Body of pancreas (tissue), 4 donors: ENCODE results near the gene ATG4A. TPM values are rescaled to one million over a fixed set of nuclear protein-coding genes. Genes with fewer than 3 reads are reported as not detected.
A peak's percentile ranks its signal among the peaks of the same experiment; 100 is the strongest.

Experiments used
- ATAC-seq: fragments of 150-250 bp; one replicate; pipeline ENCODE4 v1.9.1; 2016
- DNase-seq, 4 donors: peaks; one replicate each; pipeline ENCODE4 v3.0.0-alpha.2; 2019
- H3K27ac ChIP-seq, 4 donors: fragments of 200-600 bp; sonication (generic); 1 replicate in 3 of 4; 2 replicates in 1 of 4; pipeline versions ENCODE4 v1.5.1 to v1.6.1; 2016 to 2019; ENCODE audit warnings: mild to moderate bottlenecking in 1 of 4, mixed read lengths in 1 of 4, moderate library complexity in 1 of 4
- H3K27me3 ChIP-seq, 2 donors: fragments of 200-600 bp; sonication (generic); one replicate each; pipeline ENCODE4 v1.6.0; 2016; ENCODE audit warnings: mild to moderate bottlenecking in 1 of 2
- H3K36me3 ChIP-seq, 2 donors: fragments of 200-600 bp; sonication (generic); replicated peaks in 1 of 2; 2 replicates each; pipeline ENCODE4 v1.5.1; 2016; ENCODE audit warnings: low read depth in 2 of 2; ENCODE audit not compliant: insufficient read depth in 1 of 2
- H3K4me1 ChIP-seq: fragments of 200-600 bp; sonication (generic); one replicate; pipeline ENCODE4 v1.6.0; 2016
- H3K4me3 ChIP-seq, 2 donors: fragments of 200-600 bp; sonication (generic); 1 replicate in 1 of 2; 2 replicates in 1 of 2; pipeline ENCODE4 v1.5.1; 2016 to 2019
- H3K9me3 ChIP-seq, 3 donors: fragments of 200-600 bp; sonication (generic); 1 replicate in 2 of 3; 2 replicates in 1 of 3; pipeline ENCODE4 v1.5.1; 2016
- POLR2A ChIP-seq, 3 donors: fragments of 450-650 bp; IDR thresholded peaks; one replicate each; pipeline ENCODE4 v1.6.1; 2016; ENCODE audit warnings: antibody characterized with exemption in 3 of 3, mild to moderate bottlenecking in 2 of 3
- WGBS, 2 donors: methylation state at CpG; one replicate each; pipeline ENCODE4 v1.1.5; 2017; 5-methylcytosine and 5-hydroxymethylcytosine counted together
- intact Hi-C: fragments of 100-400 bp; cut with DNase I; formaldehyde crosslinking; loops from one replicate; pipeline ENCODE4 v1.15.1; 2023
- total RNA-seq, 2 donors: library from RNA; depleted of rRNA; stranded (reverse); fragments of >200 nt; gene quantifications; one replicate each; pipeline ENCODE4 v1.1.0, GENCODE V29; 2016
- TF ChIP-seq, protein P1 (sequence below), 7 experiments: fragments of 450-650 bp in 4 of 7; fragments of 200-600 bp in 3 of 7; sonication (generic) in 3 of 7; IDR thresholded peaks; one replicate each; pipeline ENCODE4 v1.5.1; 2016 to 2019; ENCODE audit warnings: antibody characterized with exemption in 7 of 7

The ATG4A gene, protein sequence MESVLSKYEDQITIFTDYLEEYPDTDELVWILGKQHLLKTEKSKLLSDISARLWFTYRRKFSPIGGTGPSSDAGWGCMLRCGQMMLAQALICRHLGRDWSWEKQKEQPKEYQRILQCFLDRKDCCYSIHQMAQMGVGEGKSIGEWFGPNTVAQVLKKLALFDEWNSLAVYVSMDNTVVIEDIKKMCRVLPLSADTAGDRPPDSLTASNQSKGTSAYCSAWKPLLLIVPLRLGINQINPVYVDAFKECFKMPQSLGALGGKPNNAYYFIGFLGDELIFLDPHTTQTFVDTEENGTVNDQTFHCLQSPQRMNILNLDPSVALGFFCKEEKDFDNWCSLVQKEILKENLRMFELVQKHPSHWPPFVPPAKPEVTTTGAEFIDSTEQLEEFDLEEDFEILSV
- 10 to 100 TPM; 11.2 to 31.6 TPM for total RNA-seq

- peak; percentile 93 to 96 (median 94) for DNase-seq
- intact Hi-C loops, result no loop called here
- ATAC-seq, result peak; percentile 98
- no peaks in the 10 kb centered on the region for H3K4me1 ChIP-seq
- peak; percentile 28 to 82 (median 80) for TF ChIP-seq POLR2A (IDR thresholded peaks at IDR 0.05)
- TF ChIP-seq, protein P1, sequence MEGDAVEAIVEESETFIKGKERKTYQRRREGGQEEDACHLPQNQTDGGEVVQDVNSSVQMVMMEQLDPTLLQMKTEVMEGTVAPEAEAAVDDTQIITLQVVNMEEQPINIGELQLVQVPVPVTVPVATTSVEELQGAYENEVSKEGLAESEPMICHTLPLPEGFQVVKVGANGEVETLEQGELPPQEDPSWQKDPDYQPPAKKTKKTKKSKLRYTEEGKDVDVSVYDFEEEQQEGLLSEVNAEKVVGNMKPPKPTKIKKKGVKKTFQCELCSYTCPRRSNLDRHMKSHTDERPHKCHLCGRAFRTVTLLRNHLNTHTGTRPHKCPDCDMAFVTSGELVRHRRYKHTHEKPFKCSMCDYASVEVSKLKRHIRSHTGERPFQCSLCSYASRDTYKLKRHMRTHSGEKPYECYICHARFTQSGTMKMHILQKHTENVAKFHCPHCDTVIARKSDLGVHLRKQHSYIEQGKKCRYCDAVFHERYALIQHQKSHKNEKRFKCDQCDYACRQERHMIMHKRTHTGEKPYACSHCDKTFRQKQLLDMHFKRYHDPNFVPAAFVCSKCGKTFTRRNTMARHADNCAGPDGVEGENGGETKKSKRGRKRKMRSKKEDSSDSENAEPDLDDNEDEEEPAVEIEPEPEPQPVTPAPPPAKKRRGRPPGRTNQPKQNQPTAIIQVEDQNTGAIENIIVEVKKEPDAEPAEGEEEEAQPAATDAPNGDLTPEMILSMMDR (IDR thresholded peaks at IDR 0.05), result peak in 2 of 7 experiments; percentile 11 to 25
- peak within 1 kb of the TSS; percentile 72 to 89 (median 78) for H3K27ac ChIP-seq
- H3K36me3 ChIP-seq, result no peaks in the 10 kb centered on the region
- 0% methylated on average over 37 of the region's 47 CpGs; no CpG with 5 or more reads in 1 of the 2 donors for WGBS, 2 donors
- no peaks in the 10 kb centered on the region for H3K9me3 ChIP-seq
- H3K4me3 ChIP-seq, result peak within 1 kb of the TSS; percentile 43 to 48
- no peaks in the 10 kb centered on the region for H3K27me3 ChIP-seq
Measured at GRCh38 chrX:108091264-108091877, at the start of gene ATG4A, which contains the start of gene PSMD10. Gene ATG4A (plus strand): TSS chrX:108091778. CDS start chrX:108091827, 49 bp downstream. Gene PSMD10 (minus strand): TSS chrX:108091542. CDS start chrX:108091520, 22 bp downstream.

DNA sequence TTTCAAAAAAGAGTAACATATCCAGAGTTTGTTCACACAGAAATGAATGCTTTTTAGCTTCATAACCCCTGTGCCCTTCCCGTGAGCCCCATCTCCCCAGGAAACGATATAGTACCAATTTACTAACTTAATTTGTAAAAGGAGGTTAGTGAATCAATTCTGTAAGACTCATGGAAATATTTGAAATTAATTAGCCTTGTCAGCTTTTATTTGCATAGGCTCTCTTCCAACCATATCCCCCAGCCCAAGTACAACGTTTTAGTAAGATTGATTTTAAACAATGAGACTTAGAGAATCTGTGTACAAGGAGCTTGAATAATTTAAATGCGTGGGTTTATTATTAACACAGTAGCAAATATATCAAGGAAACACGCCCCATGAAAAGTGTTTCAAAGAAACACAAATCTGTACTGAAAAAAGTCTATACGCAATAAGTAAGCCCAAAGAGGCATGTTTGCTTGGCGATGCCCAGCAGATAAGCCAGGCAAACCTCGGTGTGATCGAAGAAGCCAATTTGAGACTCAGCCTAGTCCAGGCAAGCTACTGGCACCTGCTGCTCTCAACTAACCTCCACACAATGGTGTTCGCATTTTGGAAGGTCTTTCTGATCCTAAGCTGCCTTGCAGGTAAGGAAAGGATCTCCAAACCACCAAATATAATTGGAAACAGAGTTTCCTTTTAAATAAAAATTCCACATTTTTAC is 46.9 kb upstream of the ATG4A start, which contains the start of gene VSIG1:
Gene VSIG1 (plus strand): TSS at position 512 of the 703 bp plus-strand sequence. CDS start 66 bp downstream, at position 578.
- ATAC-seq, result no peak
- TF ChIP-seq, protein P1 (IDR thresholded peaks at IDR 0.05), result no peak
- TF ChIP-seq POLR2A (IDR thresholded peaks at IDR 0.05), result no peak
- no peak within 1 kb of the TSS for H3K4me3 ChIP-seq

GRCh38 chrX:108049649-108050048 is 41.9 kb upstream of the ATG4A start:
- H3K27ac ChIP-seq, result no peak overlapping the region
- no peaks in the 10 kb centered on the region for H3K27me3 ChIP-seq
- intact Hi-C loops, result no loop called here
- H3K36me3 ChIP-seq, result no peaks in the 10 kb centered on the region
- WGBS, 2 donors, result 8 to 10% methylated on average over 1 of the region's 1 CpG
- TF ChIP-seq, protein P1 (IDR thresholded peaks at IDR 0.05), result no peak
- TF ChIP-seq POLR2A (IDR thresholded peaks at IDR 0.05), result no peak
- no peak for DNase-seq
- ATAC-seq, result no peak
- peaks cover 4% of the 10 kb centered on the region for H3K4me1 ChIP-seq
- H3K9me3 ChIP-seq, result no peaks in the 10 kb centered on the region
- H3K4me3 ChIP-seq, result no peak overlapping the region

More for the DNA sequence above, 46.9 kb upstream of the ATG4A start, which contains the start of gene VSIG1:
- Histone ChIP-seq H3K27ac (no peak within 1 kb of the TSS), H3K36me3 (no peaks in the 10 kb centered on the region), H3K4me1 (peaks cover 4% of the 10 kb centered on the region), H3K9me3 (no peaks in the 10 kb centered on the region), H3K27me3 (no peaks in the 10 kb centered on the region)
- WGBS, 2 donors, result 17 to 34% methylated on average over 10 of the region's 10 CpGs
- intact Hi-C loops, result no loop called here
- DNase-seq, result peak in 2 of 4 donors; percentile 7 to 14

DNA sequence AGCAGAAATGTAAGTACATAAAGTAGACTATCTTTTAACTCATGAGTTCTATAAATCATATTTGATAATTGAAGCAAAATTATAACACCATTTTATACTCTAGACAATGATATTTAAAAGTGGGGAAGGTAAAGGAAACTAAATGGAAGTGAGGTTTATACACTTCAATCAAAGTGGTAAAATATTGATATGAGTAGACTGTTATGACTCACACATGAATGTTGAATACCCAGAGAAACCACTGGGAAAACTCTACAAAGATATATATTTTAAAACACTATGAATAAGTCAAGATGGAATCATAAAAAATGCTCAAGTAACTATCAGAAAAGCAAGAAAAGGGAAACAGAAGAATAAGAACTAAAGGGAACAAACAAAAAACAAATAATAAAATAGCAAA is 38.4 kb upstream of the ATG4A start:
- intact Hi-C loops, result no loop called here
- Histone ChIP-seq H3K27ac (no peak overlapping the region), H3K9me3 (no peaks in the 10 kb centered on the region), H3K36me3 (no peaks in the 10 kb centered on the region), H3K27me3 (no peaks in the 10 kb centered on the region), H3K4me3 (no peak overlapping the region), H3K4me1 (no peaks in the 10 kb centered on the region)
- no peak for TF ChIP-seq POLR2A (IDR thresholded peaks at IDR 0.05)
- TF ChIP-seq, protein P1 (IDR thresholded peaks at IDR 0.05), result no peak
- DNase-seq, result no peak
- ATAC-seq, result no peak
